GM06990 (cell line): ENCODE results near the gene CPB1.

Source experiments
- DNase-seq: peaks from one replicate; pipeline ENCODE4 v3.0.0-alpha.2; 2011; ENCODE audit not compliant: insufficient read length; ENCODE audit errors: extremely low read depth
- H3K27me3 ChIP-seq: replicated peaks from 2 replicates; pipeline ENCODE4 v1.6.0; 2011; ENCODE audit warnings: low read length; ENCODE audit not compliant: control insufficient read depth, insufficient read depth
- H3K36me3 ChIP-seq: 2 replicates; pipeline ENCODE4 v1.5.1; 2011; ENCODE audit warnings: low read length; ENCODE audit not compliant: control insufficient read depth, insufficient read depth
- H3K4me3 ChIP-seq: replicated peaks from 2 replicates; pipeline ENCODE4 v1.5.1; 2011; ENCODE audit warnings: low read depth, mild to moderate bottlenecking, control low read depth, low read length
- CTCF ChIP-seq: IDR thresholded peaks from 2 replicates; pipeline ENCODE4 v1.5.1; 2011; ENCODE audit warnings: low read length, control low read depth, mild to moderate bottlenecking, inconsistent platforms; ENCODE audit not compliant: insufficient read depth, poor library complexity, severe bottlenecking

Gene CPB1

GRCh38 chr3:148840451-148840850 is 12.8 kb downstream of the CPB1 start:
- no peak overlapping the region for H3K4me3 ChIP-seq
- DNase-seq = no peak
- no peaks in the 10 kb centered on the region for H3K36me3 ChIP-seq
- no peaks in the 10 kb centered on the region for H3K27me3 ChIP-seq
- TF ChIP-seq CTCF = no peak

GRCh38 chr3:148845756-148846395 is 18.3 kb downstream of the CPB1 start:
- Histone ChIP-seq H3K27me3 (no peaks in the 10 kb centered on the region), H3K36me3 (no peaks in the 10 kb centered on the region), H3K4me3 (no peak overlapping the region)
- no peak for DNase-seq
- no peak for TF ChIP-seq CTCF

GRCh38 chr3:148847351-148847750 is 19.7 kb downstream of the CPB1 start:
- no peaks in the 10 kb centered on the region for H3K27me3 ChIP-seq
- no peak for DNase-seq
- no peak overlapping the region for H3K4me3 ChIP-seq
- H3K36me3 ChIP-seq = no peaks in the 10 kb centered on the region
- TF ChIP-seq CTCF = no peak

- no peaks in the 10 kb centered on the region for H3K36me3 ChIP-seq
- H3K27me3 ChIP-seq = no peaks in the 10 kb centered on the region; the same call in 1 of the 2 replicates
- DNase-seq = no peak
- TF ChIP-seq CTCF = no peak
- H3K4me3 ChIP-seq = no peak overlapping the region
Observed at GRCh38 chr3:148848410-148848809, 20.8 kb downstream of the CPB1 start.

- no peak for TF ChIP-seq CTCF
- DNase-seq = no peak
- no peak overlapping the region for H3K4me3 ChIP-seq
- H3K27me3 ChIP-seq = no peaks in the 10 kb centered on the region; the same call in 1 of the 2 replicates
- H3K36me3 ChIP-seq = no peaks in the 10 kb centered on the region
Observed at GRCh38 chr3:148852271-148852992, 24.8 kb downstream of the CPB1 start.
